ENCODE measurements around the gene MRPS7.

The MRPS7 gene

GRCh38 chr17:75237100-75238014 lies 24.3 kb upstream of the MRPS7 start:
- H3K9me3 ChIP-seq (ENCODE audit: control insufficient read depth, insufficient read depth, low read depth, low read length): no peaks in the 10 kb centered on the region
- CTCF ChIA-PET: interaction anchor here (0.5 to 7.4 kb wide), 14 partner anchors 7 to 510 kb away, joined by 3 to 74 read pairs (median 6); partner anchors contain the start of genes GGA3, MIF4GD and MRPS7
- no peak overlapping the region for H3K27ac ChIP-seq (ENCODE audit: extremely low read depth, low read depth, low read length)
- H3K4me1 ChIP-seq (ENCODE audit: control insufficient read depth, insufficient read depth, low read length): no peaks in the 10 kb centered on the region
- POLR2A ChIA-PET: interaction anchor here (0.9 to 3.5 kb wide), 6 partner anchors 9 to 52 kb away, joined by 3 to 26 read pairs (median 3); partner anchors contain the start of genes MIF4GD and SLC25A19
- no peak overlapping the region for H3K4me3 ChIP-seq (ENCODE audit: low read depth, low read length)
- H3K36me3 ChIP-seq (ENCODE audit: control insufficient read depth in 2 of 2, insufficient read depth in 1 of 2, low read length in 2 of 2): peaks cover 52 to 93% of the 10 kb centered on the region in 2 experiments
- TF ChIP-seq ZNF24 (tag by site-specific recombination; IDR thresholded peaks at IDR 0.05) (no peak), ZSCAN23 (tag by site-specific recombination; IDR thresholded peaks at IDR 0.05) (no peak), ZNF600 (tag by site-specific recombination; IDR thresholded peaks at IDR 0.05) (peak; percentile 79), ZNF624 (tag by site-specific recombination; IDR thresholded peaks at IDR 0.05) (no peak), ZFP41 (tag by site-specific recombination; IDR thresholded peaks at IDR 0.05; ENCODE audit: borderline replicate concordance) (no peak), ZNF248 (tag by site-specific recombination; IDR thresholded peaks at IDR 0.05) (no peak), PBX3 (CRISPR knock-in tag; IDR thresholded peaks at IDR 0.05) (no peak), TRIM28 (IDR thresholded peaks at IDR 0.05; ENCODE audit: borderline replicate concordance, low read length) (no peak), ZNF677 (tag by site-specific recombination; IDR thresholded peaks at IDR 0.05) (no peak), ZNF175 (tag by site-specific recombination; IDR thresholded peaks at IDR 0.05) (no peak), ZNF132 (tag by site-specific recombination; IDR thresholded peaks at IDR 0.05; ENCODE audit: borderline replicate concordance) (no peak), SCRT2 (tag by site-specific recombination; IDR thresholded peaks at IDR 0.05) (peak; percentile 60; the same call in 1 of the 2 replicates), ZNF530 (tag by site-specific recombination; IDR thresholded peaks at IDR 0.05; ENCODE audit: low read depth) (no peak), ZBTB17 (tag by site-specific recombination; IDR thresholded peaks at IDR 0.05) (0 out of 2 replicates have a peak, but pooled peaks have one; percentile 24), OSR2 (tag by site-specific recombination; IDR thresholded peaks at IDR 0.05) (no peak), SCRT1 (tag by site-specific recombination; IDR thresholded peaks at IDR 0.05; ENCODE audit: borderline replicate concordance) (0 out of 2 replicates have a peak, but pooled peaks have one; percentile 21), ZFP3 (tag by site-specific recombination; IDR thresholded peaks at IDR 0.05; ENCODE audit: low read depth) (no peak), ZSCAN16 (tag by site-specific recombination; IDR thresholded peaks at IDR 0.05) (no peak), HIC1 (tag by site-specific recombination; IDR thresholded peaks at IDR 0.05) (no peak), SP3 (tag by site-specific recombination; IDR thresholded peaks at IDR 0.05) (no peak), ZNF157 (tag by site-specific recombination; IDR thresholded peaks at IDR 0.05) (no peak), ZNF19 (tag by site-specific recombination; IDR thresholded peaks at IDR 0.05; ENCODE audit: low read depth) (no peak), WT1 (tag by site-specific recombination; IDR thresholded peaks at IDR 0.05) (no peak), ZNF214 (tag by site-specific recombination; IDR thresholded peaks at IDR 0.05; ENCODE audit: borderline replicate concordance) (no peak)
- TF ChIP-seq, protein P1, sequence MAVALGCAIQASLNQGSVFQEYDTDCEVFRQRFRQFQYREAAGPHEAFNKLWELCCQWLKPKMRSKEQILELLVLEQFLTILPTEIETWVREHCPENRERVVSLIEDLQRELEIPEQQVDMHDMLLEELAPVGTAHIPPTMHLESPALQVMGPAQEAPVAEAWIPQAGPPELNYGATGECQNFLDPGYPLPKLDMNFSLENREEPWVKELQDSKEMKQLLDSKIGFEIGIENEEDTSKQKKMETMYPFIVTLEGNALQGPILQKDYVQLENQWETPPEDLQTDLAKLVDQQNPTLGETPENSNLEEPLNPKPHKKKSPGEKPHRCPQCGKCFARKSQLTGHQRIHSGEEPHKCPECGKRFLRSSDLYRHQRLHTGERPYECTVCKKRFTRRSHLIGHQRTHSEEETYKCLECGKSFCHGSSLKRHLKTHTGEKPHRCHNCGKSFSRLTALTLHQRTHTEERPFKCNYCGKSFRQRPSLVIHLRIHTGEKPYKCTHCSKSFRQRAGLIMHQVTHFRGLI (tag by site-specific recombination; IDR thresholded peaks at IDR 0.05): no peak
- TF ChIP-seq, protein P2, sequence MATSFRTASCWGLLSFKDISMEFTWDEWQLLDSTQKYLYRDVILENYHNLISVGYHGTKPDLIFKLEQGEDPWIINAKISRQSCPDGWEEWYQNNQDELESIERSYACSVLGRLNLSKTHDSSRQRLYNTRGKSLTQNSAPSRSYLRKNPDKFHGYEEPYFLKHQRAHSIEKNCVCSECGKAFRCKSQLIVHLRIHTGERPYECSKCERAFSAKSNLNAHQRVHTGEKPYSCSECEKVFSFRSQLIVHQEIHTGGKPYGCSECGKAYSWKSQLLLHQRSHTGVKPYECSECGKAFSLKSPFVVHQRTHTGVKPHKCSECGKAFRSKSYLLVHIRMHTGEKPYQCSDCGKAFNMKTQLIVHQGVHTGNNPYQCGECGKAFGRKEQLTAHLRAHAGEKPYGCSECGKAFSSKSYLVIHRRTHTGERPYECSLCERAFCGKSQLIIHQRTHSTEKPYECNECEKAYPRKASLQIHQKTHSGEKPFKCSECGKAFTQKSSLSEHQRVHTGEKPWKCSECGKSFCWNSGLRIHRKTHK (tag by site-specific recombination; IDR thresholded peaks at IDR 0.05): no peak
- TF ChIP-seq, protein P3, sequence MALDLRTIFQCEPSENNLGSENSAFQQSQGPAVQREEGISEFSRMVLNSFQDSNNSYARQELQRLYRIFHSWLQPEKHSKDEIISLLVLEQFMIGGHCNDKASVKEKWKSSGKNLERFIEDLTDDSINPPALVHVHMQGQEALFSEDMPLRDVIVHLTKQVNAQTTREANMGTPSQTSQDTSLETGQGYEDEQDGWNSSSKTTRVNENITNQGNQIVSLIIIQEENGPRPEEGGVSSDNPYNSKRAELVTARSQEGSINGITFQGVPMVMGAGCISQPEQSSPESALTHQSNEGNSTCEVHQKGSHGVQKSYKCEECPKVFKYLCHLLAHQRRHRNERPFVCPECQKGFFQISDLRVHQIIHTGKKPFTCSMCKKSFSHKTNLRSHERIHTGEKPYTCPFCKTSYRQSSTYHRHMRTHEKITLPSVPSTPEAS (tag by site-specific recombination; IDR thresholded peaks at IDR 0.05): no peak

Data from HEK293 (cell line).